ENCODE results near the gene CLCA1. TPM values are rescaled to one million over a fixed set of nuclear protein-coding genes. Genes with fewer than 3 reads are reported as not detected.

Gene CLCA1
- total RNA-seq, 1 donor from 2014 or later, result not detected

GRCh38 chr1:86423873-86424272 is 44.9 kb upstream of the CLCA1 start, which contains the start of gene CLCA2:
TSS of gene CLCA2 (plus strand) at chr1:86424171. CDS start at chr1:86424248, 77 bp downstream.
- Mint-ChIP-seq H3K27me3 (ENCODE audit: low read depth) (no peaks in the 10 kb centered on the region), H3K4me1 (ENCODE audit: low read depth) (peaks cover 5% of the 10 kb centered on the region), H3K27ac (ENCODE audit: unreplicated experiment) (no peak within 1 kb of the TSS), H3K9me3 (ENCODE audit: low read depth) (no peaks in the 10 kb centered on the region), H3K4me3 (ENCODE audit: unreplicated experiment) (no peak within 1 kb of the TSS), H3K36me3 (ENCODE audit: low read depth) (no peaks in the 10 kb centered on the region)
- TF ChIP-seq CTCF (IDR thresholded peaks at IDR 0.05), result no peak
- no peak for DNase-seq (ENCODE audit: low spot score)

- no peak overlapping the region for H3K4me3 Mint-ChIP-seq (ENCODE audit: unreplicated experiment)
- no peaks in the 10 kb centered on the region for H3K4me1 Mint-ChIP-seq (ENCODE audit: low read depth)
- H3K27me3 Mint-ChIP-seq (ENCODE audit: low read depth), result no peaks in the 10 kb centered on the region
- no peaks in the 10 kb centered on the region for H3K36me3 Mint-ChIP-seq (ENCODE audit: low read depth)
- H3K9me3 Mint-ChIP-seq (ENCODE audit: low read depth), result no peaks in the 10 kb centered on the region
- H3K27ac Mint-ChIP-seq (ENCODE audit: unreplicated experiment), result no peak overlapping the region
- no peak for DNase-seq (ENCODE audit: low spot score)
- TF ChIP-seq CTCF (IDR thresholded peaks at IDR 0.05), result no peak
Measured at GRCh38 chr1:86429122-86429725, 39.5 kb upstream of the CLCA1 start.

- DNase-seq (ENCODE audit: low spot score), result no peak
- Mint-ChIP-seq H3K27ac (ENCODE audit: unreplicated experiment) (no peak overlapping the region), H3K4me1 (ENCODE audit: low read depth) (no peaks in the 10 kb centered on the region), H3K4me3 (ENCODE audit: unreplicated experiment) (no peak overlapping the region), H3K9me3 (ENCODE audit: low read depth) (no peaks in the 10 kb centered on the region), H3K36me3 (ENCODE audit: low read depth) (no peaks in the 10 kb centered on the region), H3K27me3 (ENCODE audit: low read depth) (no peaks in the 10 kb centered on the region)
- no peak for TF ChIP-seq CTCF (IDR thresholded peaks at IDR 0.05)
Measured at GRCh38 chr1:86429835-86430234, 38.9 kb upstream of the CLCA1 start.

GRCh38 chr1:86430376-86430775 is 38.4 kb upstream of the CLCA1 start:
- Mint-ChIP-seq H3K27ac (ENCODE audit: unreplicated experiment) (no peak overlapping the region), H3K4me3 (ENCODE audit: unreplicated experiment) (no peak overlapping the region), H3K4me1 (ENCODE audit: low read depth) (no peaks in the 10 kb centered on the region), H3K27me3 (ENCODE audit: low read depth) (peaks cover 2% of the 10 kb centered on the region), H3K36me3 (ENCODE audit: low read depth) (no peaks in the 10 kb centered on the region), H3K9me3 (ENCODE audit: low read depth) (no peaks in the 10 kb centered on the region)
- DNase-seq (ENCODE audit: low spot score), result no peak
- no peak for TF ChIP-seq CTCF (IDR thresholded peaks at IDR 0.05)

- Mint-ChIP-seq H3K27me3 (ENCODE audit: low read depth) (peaks cover 10% of the 10 kb centered on the region), H3K27ac (ENCODE audit: unreplicated experiment) (no peak overlapping the region), H3K4me1 (ENCODE audit: low read depth) (no peaks in the 10 kb centered on the region), H3K4me3 (ENCODE audit: unreplicated experiment) (no peak overlapping the region), H3K9me3 (ENCODE audit: low read depth) (no peaks in the 10 kb centered on the region), H3K36me3 (ENCODE audit: low read depth) (no peaks in the 10 kb centered on the region)
- no peak for DNase-seq (ENCODE audit: low spot score)
- no peak for TF ChIP-seq CTCF (IDR thresholded peaks at IDR 0.05)
Measured at GRCh38 chr1:86434059-86434458, 34.7 kb upstream of the CLCA1 start.

All from chondrocyte (in vitro differentiated cells).